Measurements from ENCODE around the gene KLHL36. TPM values are rescaled to one million over a fixed set of nuclear protein-coding genes. Genes with fewer than 3 reads are reported as not detected.
"Not testable (repeated sequence)": the region's sequence is repeated elsewhere in the genome, so short reads cannot be mapped to it uniquely, and the experiment has no call there.

The KLHL36 gene
- total RNA-seq, 1 donor from 2014 or later: 72.7 TPM

DNA sequence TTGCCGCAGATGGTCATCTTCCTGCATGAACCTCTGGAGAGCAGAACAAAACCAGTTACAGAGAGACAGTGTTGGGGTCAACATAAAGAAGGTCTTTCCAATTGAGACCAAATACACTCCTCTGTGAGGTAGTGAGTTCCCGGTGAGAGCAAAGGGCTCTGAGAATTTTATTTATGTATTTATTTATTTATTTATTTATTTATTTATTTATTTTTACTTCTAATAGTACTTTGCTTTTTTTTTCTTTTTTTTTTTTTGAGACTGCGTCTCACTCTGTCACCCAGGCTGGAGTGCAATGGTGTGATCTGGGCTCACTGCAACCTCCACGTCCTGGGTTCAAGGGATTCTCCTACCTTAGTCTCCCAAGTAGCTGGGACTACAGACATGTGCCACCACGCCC lies 18.3 kb upstream of the KLHL36 start:
- Mint-ChIP-seq H3K9me3 (no peaks in the 10 kb centered on the region), H3K4me1 (peaks cover 27% of the 10 kb centered on the region), H3K27me3 (no peaks in the 10 kb centered on the region), H3K36me3 (ENCODE audit: low read depth) (no peaks in the 10 kb centered on the region), H3K27ac (no peak overlapping the region), H3K4me3 (no peak overlapping the region)
- ChIA-PET POLR2A (no interaction called here), CTCF (interaction anchor here (0.6 to 1.5 kb wide), 3 partner anchors 42 to 1202 kb away, joined by 3 read pairs; no protein-coding TSS in a partner anchor)
- ATAC-seq (ENCODE audit: low read depth) (no peak), DNase-seq (no peak)
- TF ChIP-seq CTCF (IDR thresholded peaks at IDR 0.05): no peak
- intact Hi-C loops (cut with micrococcal nuclease): no loop called here

DNA sequence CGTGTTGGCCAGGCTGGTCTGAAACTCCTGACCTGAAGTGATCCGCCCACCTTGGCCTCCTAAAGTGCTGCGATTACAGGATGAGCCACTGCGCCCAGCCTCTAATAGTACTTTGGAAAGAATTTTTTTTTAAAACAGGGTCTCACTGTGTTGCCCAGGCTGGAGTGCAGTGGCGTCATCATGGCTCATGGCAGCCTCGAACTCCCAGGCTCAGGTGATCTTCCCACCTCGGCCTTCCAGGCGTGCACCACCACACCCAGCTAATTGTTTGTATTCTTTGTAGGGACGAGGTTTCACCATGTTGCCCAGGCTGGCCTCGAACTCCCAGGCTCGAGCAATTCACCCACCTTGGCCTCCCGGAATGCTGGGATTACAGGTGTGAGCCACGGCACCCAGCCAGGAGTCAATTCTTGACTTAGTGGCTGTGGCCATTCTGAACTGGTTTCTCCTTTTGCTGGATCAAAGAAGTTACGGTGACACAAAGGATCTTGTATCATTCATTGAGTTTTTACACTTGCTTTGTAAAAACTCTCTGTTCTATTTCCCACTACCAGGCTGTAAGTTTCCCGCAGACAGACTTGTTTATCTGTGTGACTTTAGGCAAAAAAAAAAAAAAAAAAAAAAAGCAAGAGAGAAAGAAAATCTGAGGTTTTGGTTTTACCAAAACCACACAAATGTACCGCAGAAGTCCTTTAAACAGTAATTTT lies 17.7 kb upstream of the KLHL36 start:
- H3K27ac Mint-ChIP-seq: no peak overlapping the region
- CTCF ChIA-PET: interaction anchor here (0.6 kb wide), 1 partner anchor 1202 kb away, joined by 3 read pairs; no protein-coding TSS in a partner anchor

GRCh38 chr16:84631153-84631466 lies 17.2 kb upstream of the KLHL36 start:
- intact Hi-C loops (cut with micrococcal nuclease): no loop called here
- no peak overlapping the region for H3K27ac Mint-ChIP-seq
- no peaks in the 10 kb centered on the region for H3K36me3 Mint-ChIP-seq (ENCODE audit: low read depth)
- no peak overlapping the region for H3K4me3 Mint-ChIP-seq
- peaks cover 27% of the 10 kb centered on the region for H3K4me1 Mint-ChIP-seq
- no peak for TF ChIP-seq CTCF (IDR thresholded peaks at IDR 0.05)
- CTCF ChIA-PET: interaction anchor here (1.4 kb wide), 1 partner anchor 95 kb away, joined by 3 read pairs; no protein-coding TSS in a partner anchor
- no peaks in the 10 kb centered on the region for H3K27me3 Mint-ChIP-seq
- DNase-seq: no peak
- POLR2A ChIA-PET: no interaction called here
- ATAC-seq (ENCODE audit: low read depth): no peak
- H3K9me3 Mint-ChIP-seq: no peaks in the 10 kb centered on the region

More for the DNA sequence above, 17.7 kb upstream of the KLHL36 start:
- intact Hi-C loops (cut with micrococcal nuclease): no loop called here
- peaks cover 27% of the 10 kb centered on the region for H3K4me1 Mint-ChIP-seq
- H3K27me3 Mint-ChIP-seq: no peaks in the 10 kb centered on the region
- no peaks in the 10 kb centered on the region for H3K9me3 Mint-ChIP-seq
- ATAC-seq (ENCODE audit: low read depth) (no peak), DNase-seq (no peak)
- H3K4me3 Mint-ChIP-seq: no peak overlapping the region
- POLR2A ChIA-PET: no interaction called here
- H3K36me3 Mint-ChIP-seq (ENCODE audit: low read depth): no peaks in the 10 kb centered on the region
- no peak for TF ChIP-seq CTCF (IDR thresholded peaks at IDR 0.05)

- Mint-ChIP-seq H3K4me3 (no peak overlapping the region), H3K27me3 (no peaks in the 10 kb centered on the region), H3K27ac (no peak overlapping the region), H3K36me3 (ENCODE audit: low read depth) (no peaks in the 10 kb centered on the region), H3K4me1 (peaks cover 29% of the 10 kb centered on the region), H3K9me3 (no peaks in the 10 kb centered on the region)
- intact Hi-C loops (cut with micrococcal nuclease): no loop called here
- ChIA-PET CTCF (interaction anchor here (1.4 kb wide), 1 partner anchor 94 kb away, joined by 3 read pairs; no protein-coding TSS in a partner anchor), POLR2A (no interaction called here)
- ATAC-seq (ENCODE audit: low read depth) (no peak), DNase-seq (no peak)
- no peak for TF ChIP-seq CTCF (IDR thresholded peaks at IDR 0.05)
Measured at GRCh38 chr16:84631886-84632285, 16.4 kb upstream of the KLHL36 start.

DNA sequence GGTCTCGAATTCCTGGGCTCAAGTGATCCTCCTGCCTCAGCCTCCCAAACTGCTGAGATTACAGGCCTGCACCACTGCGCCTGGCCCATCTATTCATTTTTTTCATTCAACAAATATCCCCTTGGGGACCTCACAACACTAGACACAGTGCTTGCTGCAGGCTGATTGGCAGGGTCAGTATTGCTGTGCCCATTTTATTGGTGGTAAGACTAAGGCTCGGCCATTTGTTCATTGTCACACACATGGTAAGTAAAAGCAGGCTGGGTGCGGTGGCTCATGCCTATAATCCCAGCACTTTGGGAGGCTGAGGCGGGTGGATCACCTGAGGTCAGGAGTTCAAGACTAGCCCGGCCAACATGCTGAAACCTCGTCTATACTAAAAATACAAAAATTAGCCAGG lies 15.4 kb upstream of the KLHL36 start:
- H3K4me3 Mint-ChIP-seq; H3K27ac Mint-ChIP-seq; H3K27me3 Mint-ChIP-seq; DNase-seq; H3K36me3 Mint-ChIP-seq (ENCODE audit: low read depth); intact Hi-C loops (cut with micrococcal nuclease); POLR2A ChIA-PET; CTCF ChIA-PET; ATAC-seq (ENCODE audit: low read depth); H3K9me3 Mint-ChIP-seq: not testable (repeated sequence)
- H3K4me1 Mint-ChIP-seq: peaks cover 37% of the 10 kb centered on the region

- intact Hi-C loops (cut with micrococcal nuclease): no loop called here
- no peak overlapping the region for H3K27ac Mint-ChIP-seq
- H3K27me3 Mint-ChIP-seq: no peaks in the 10 kb centered on the region
- H3K36me3 Mint-ChIP-seq (ENCODE audit: low read depth): no peaks in the 10 kb centered on the region
- H3K4me3 Mint-ChIP-seq: no peak overlapping the region
- no peak for DNase-seq
- ATAC-seq (ENCODE audit: low read depth): no peak
- TF ChIP-seq CTCF (IDR thresholded peaks at IDR 0.05): no peak
- peaks cover 39% of the 10 kb centered on the region for H3K4me1 Mint-ChIP-seq
- CTCF ChIA-PET: no interaction called here
- no peaks in the 10 kb centered on the region for H3K9me3 Mint-ChIP-seq
- POLR2A ChIA-PET: no interaction called here
Measured at GRCh38 chr16:84633622-84634021, 14.7 kb upstream of the KLHL36 start.
